Left ventricle myocardium inferior (tissue), 1 donor: ENCODE results near the gene ZCCHC10. TPM values are rescaled to one million over a fixed set of nuclear protein-coding genes. Genes with fewer than 3 reads are reported as not detected.

Source experiments
- DNase-seq: peaks from one replicate; pipeline ENCODE4 v3.0.0-alpha.2; 2020
- H3K27ac ChIP-seq: fragments of 200-600 bp; replicated peaks from 2 replicates; pipeline ENCODE4 v1.8.0; 2021
- H3K27me3 ChIP-seq: fragments of 200-600 bp; 2 replicates; pipeline ENCODE4 v1.8.0; 2021; ENCODE audit warnings: low read depth
- H3K36me3 ChIP-seq: fragments of 200-600 bp; 2 replicates; pipeline ENCODE4 v1.8.0; 2021
- H3K4me1 ChIP-seq: fragments of 200-600 bp; 2 replicates; pipeline ENCODE4 v1.8.0; 2021
- H3K4me3 ChIP-seq: fragments of 200-600 bp; 2 replicates; pipeline ENCODE4 v1.8.0; 2021; ENCODE audit warnings: mild to moderate bottlenecking, moderate library complexity
- H3K9me3 ChIP-seq: fragments of 200-600 bp; replicated peaks from 2 replicates; pipeline ENCODE4 v1.8.0; 2021
- CTCF ChIP-seq: fragments of 200-600 bp; IDR thresholded peaks from 2 replicates; pipeline ENCODE4 v1.8.0; 2021; ENCODE audit warnings: antibody characterized with exemption, mild to moderate bottlenecking, borderline replicate concordance
- intact Hi-C: fragments of 100-400 bp; cut with micrococcal nuclease; formaldehyde crosslinking; loops from one replicate; pipeline ENCODE4 v1.11.0; 2022
- total RNA-seq: library from RNA; stranded (reverse); fragmentation: NEBNext Ultra II Directional; extraction: Animal tissue kit (Norgen Biotek cat#: 25700); gene quantifications from one replicate; pipeline ENCODE4 v1.2.1, GENCODE V29; 2021
- donor health status: DM: no; HTN: yes; CAD: no; lungs with severe emphysema.

Gene ZCCHC10
- total RNA-seq, 1 donor from 2014 or later = 18.7 TPM

- Histone ChIP-seq H3K36me3 (no peaks in the 10 kb centered on the region), H3K4me1 (no peaks in the 10 kb centered on the region), H3K4me3 (no peak overlapping the region), H3K27ac (no peak overlapping the region), H3K9me3 (no peaks in the 10 kb centered on the region), H3K27me3 (no peaks in the 10 kb centered on the region)
- no peak for DNase-seq
- intact Hi-C loops = no loop called here
- TF ChIP-seq CTCF = no peak
These were observed 8.9 kb upstream of the ZCCHC10 start for GRCh38 chr5:133035224-133035623.

- Histone ChIP-seq H3K27ac (no peak overlapping the region), H3K36me3 (no peaks in the 10 kb centered on the region), H3K9me3 (no peaks in the 10 kb centered on the region), H3K4me1 (no peaks in the 10 kb centered on the region), H3K4me3 (no peak overlapping the region), H3K27me3 (no peaks in the 10 kb centered on the region)
- DNase-seq = no peak
- intact Hi-C loops = no loop called here
- no peak for TF ChIP-seq CTCF
These were observed 7.7 kb upstream of the ZCCHC10 start for GRCh38 chr5:133034064-133034463.

GRCh38 chr5:133032852-133033742 is 6.7 kb upstream of the ZCCHC10 start:
- Histone ChIP-seq H3K9me3 (no peaks in the 10 kb centered on the region), H3K27ac (no peak overlapping the region), H3K4me1 (no peaks in the 10 kb centered on the region), H3K4me3 (no peak overlapping the region), H3K27me3 (no peaks in the 10 kb centered on the region), H3K36me3 (no peaks in the 10 kb centered on the region)
- intact Hi-C loops = no loop called here
- TF ChIP-seq CTCF = no peak
- no peak for DNase-seq

- no peak for TF ChIP-seq CTCF
- DNase-seq = no peak
- Histone ChIP-seq H3K9me3 (no peaks in the 10 kb centered on the region), H3K36me3 (no peaks in the 10 kb centered on the region), H3K4me1 (peaks cover 14% of the 10 kb centered on the region), H3K27me3 (no peaks in the 10 kb centered on the region), H3K4me3 (no peak overlapping the region), H3K27ac (no peak overlapping the region)
- intact Hi-C loops = no loop called here
These were observed 4.1 kb upstream of the ZCCHC10 start for GRCh38 chr5:133030343-133031005.

GRCh38 chr5:133029416-133029815 is 3.1 kb upstream of the ZCCHC10 start:
- Histone ChIP-seq H3K27me3 (no peaks in the 10 kb centered on the region), H3K36me3 (no peaks in the 10 kb centered on the region), H3K9me3 (no peaks in the 10 kb centered on the region), H3K4me3 (no peak overlapping the region), H3K27ac (no peak overlapping the region), H3K4me1 (peaks cover 25% of the 10 kb centered on the region)
- intact Hi-C loops = no loop called here
- no peak for TF ChIP-seq CTCF
- no peak for DNase-seq
